GM12875 (cell line): ENCODE data around the gene CTXN1.

Experiments used
- H3K4me3 ChIP-seq: one replicate; pipeline ENCODE4 v1.5.1; 2011; ENCODE audit warnings: low read depth, low read length, control low read depth
- TF ChIP-seq, protein P1 (sequence below): IDR thresholded peaks from 2 replicates; pipeline ENCODE4 v1.5.1; 2011; ENCODE audit warnings: low read depth, mild to moderate bottlenecking, control low read depth, inconsistent platforms, low read length, moderate library complexity, borderline replicate concordance; ENCODE audit not compliant: insufficient read depth

Gene CTXN1

DNA sequence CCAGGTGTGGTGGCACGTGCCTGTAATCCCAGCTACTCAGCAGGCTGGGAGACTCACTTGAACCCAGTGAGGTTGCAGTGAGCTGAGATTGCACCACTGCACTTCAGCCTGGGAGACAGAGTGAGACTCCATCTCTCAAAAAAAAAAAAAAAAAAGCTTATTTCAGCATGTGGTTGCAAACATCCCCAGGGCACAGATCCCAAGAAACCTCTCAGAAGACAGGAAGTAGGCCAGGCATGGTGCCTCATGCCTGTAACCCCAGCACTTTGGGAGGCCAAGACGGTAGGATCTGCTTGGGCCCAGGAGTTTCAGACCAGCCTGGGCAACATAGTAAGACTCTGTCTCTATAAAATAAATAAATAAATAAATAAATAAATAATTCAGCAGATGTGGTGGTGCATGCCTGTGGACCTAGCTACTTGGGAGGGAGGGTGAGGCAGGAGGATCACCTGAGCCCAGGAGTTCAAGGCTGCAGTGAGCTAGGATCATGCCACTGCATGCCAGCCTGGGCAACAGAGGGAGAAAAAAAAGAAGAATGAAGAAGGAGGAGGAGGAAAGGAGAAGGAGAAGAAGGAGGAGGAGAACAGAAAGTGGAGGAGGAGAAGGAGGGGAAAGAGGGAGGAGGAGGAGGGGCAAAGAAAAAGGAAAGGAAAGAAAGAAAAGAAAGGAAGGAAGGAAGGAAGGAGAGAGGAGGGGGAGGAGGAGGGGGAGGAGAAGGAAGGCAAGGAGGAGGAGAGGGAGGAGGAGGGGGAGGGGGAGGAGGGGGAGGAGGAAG lies 42.0 kb downstream of the CTXN1 start:
- TF ChIP-seq, protein P1, sequence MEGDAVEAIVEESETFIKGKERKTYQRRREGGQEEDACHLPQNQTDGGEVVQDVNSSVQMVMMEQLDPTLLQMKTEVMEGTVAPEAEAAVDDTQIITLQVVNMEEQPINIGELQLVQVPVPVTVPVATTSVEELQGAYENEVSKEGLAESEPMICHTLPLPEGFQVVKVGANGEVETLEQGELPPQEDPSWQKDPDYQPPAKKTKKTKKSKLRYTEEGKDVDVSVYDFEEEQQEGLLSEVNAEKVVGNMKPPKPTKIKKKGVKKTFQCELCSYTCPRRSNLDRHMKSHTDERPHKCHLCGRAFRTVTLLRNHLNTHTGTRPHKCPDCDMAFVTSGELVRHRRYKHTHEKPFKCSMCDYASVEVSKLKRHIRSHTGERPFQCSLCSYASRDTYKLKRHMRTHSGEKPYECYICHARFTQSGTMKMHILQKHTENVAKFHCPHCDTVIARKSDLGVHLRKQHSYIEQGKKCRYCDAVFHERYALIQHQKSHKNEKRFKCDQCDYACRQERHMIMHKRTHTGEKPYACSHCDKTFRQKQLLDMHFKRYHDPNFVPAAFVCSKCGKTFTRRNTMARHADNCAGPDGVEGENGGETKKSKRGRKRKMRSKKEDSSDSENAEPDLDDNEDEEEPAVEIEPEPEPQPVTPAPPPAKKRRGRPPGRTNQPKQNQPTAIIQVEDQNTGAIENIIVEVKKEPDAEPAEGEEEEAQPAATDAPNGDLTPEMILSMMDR, result no peak
- no peak overlapping the region for H3K4me3 ChIP-seq

DNA sequence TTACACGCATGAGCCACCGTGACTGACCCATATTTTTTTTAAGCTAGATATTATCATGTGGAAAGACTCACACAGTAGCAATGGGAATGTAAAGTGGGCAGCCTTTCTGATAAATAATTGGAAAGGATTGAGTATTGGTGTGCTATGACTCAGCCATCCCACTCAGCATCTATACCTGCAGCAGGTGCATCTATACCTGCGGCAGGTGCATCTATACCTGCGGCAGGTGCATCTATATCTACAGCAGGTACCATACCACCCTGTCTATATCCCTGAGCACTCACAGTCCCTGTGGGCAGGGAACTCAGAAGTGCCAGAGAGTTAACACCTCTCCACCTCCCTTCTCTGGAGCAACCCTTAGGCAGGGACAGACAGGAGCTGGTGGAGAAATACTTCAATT lies 42.8 kb downstream of the CTXN1 start:
- TF ChIP-seq, protein P1, result no peak
- H3K4me3 ChIP-seq, result no peak overlapping the region

DNA sequence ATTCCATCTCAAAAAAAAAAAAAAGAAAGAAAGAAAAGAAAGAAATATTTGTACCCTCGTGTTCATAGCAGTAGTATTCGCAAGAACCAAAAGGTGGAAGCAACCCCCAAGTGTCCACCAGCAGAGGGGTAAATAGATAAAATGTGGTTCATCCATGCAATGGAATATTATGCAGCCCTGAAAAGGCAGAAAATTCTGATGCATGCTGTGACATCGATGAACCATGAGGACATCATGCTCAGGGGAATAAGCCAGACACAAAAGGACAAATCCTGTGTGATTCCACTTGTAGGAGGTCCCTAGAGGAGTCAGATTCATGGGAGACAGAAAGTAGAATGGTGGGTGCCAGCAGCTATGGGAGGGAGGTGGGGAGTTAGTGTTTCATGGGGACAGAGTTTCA lies 44.0 kb downstream of the CTXN1 start:
- no peak overlapping the region for H3K4me3 ChIP-seq
- TF ChIP-seq, protein P1, result no peak

DNA sequence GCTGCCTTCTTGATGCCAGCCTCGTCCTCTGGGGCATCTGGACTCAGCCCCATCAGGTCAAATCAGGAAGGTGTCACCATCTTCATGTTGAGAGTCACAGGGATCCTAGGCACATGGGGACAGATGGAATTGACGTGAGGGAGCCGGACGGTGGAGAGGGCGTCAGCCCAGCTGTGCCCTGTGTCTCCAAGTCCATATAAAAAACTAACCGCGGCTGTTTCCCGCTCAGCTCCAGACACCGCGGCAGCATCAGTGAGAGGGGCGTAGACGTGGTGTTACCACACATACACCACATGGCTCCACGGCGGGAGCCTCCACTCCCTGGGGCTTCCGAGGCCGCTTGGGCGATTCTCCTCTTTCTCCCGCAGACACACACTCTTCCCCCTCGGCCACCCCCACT lies 46.1 kb downstream of the CTXN1 start:
- TF ChIP-seq, protein P1, result no peak

DNA sequence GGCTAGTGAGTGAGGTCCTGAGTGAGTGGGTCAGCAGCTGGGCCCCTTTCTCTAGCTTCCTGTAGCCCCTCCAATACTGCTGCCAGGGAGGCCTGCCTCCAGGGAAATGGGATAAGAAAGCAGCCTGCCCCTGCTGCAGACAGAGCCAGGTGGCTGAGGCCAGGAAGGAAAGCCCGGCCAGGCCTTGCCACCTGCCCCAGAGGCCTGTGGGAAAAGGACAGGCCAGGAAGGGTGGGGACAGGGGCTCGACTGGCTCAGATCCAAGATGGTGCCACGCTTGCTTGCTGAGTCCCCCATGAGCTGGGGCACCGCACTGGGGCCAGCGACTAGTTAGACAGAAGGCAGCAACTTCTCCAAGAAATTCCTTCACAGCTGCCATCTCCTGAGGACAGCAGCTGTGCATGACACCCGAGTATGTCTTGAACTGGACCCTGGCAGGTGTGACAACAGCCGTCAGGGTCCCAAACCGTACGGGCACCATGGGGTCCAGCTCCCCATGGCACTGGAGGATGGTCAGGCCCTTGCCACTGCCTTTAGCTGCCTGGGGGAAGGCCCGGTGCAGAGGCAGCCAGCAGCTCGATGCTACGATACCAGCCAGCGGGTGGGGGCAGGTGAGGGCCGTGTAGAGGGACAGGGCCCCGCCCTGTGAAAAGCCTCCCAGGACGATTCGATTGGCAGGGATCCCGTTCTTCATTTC lies 46.7 kb downstream of the CTXN1 start:
- H3K4me3 ChIP-seq, result no peak overlapping the region
- TF ChIP-seq, protein P1, result no peak

More for the DNA sequence above, 46.1 kb downstream of the CTXN1 start:
- no peak overlapping the region for H3K4me3 ChIP-seq

DNA sequence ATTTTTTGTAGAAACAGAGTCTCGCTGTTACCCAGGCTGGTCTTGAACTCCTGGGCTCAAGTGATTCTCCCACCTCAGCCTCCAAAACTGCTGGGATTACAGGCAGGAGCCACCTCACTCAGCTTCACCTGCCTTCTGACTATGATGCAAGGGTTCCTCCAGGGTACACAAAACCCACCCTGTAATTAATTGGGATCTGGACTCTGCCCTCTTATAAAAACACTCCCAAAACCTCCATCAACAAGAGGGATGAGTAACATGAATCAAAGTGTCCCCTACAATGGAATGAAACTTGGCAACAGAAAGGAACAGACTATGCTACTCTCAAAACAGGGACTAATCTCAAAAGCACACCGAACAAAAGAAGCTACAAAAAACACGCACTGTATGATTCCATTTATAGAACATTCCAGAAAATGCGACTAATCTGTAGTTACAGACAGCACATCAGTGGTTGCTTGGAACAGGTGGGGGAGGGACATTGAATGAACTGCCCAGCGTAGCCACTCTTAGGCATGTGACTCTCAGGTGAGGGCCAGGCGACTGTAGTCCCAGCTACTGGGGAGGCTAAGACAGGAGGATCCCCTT lies 48.6 kb downstream of the CTXN1 start:
- TF ChIP-seq, protein P1, result no peak
- no peak overlapping the region for H3K4me3 ChIP-seq
